ENCODE results near the gene CLDN9.

The CLDN9 gene

DNA sequence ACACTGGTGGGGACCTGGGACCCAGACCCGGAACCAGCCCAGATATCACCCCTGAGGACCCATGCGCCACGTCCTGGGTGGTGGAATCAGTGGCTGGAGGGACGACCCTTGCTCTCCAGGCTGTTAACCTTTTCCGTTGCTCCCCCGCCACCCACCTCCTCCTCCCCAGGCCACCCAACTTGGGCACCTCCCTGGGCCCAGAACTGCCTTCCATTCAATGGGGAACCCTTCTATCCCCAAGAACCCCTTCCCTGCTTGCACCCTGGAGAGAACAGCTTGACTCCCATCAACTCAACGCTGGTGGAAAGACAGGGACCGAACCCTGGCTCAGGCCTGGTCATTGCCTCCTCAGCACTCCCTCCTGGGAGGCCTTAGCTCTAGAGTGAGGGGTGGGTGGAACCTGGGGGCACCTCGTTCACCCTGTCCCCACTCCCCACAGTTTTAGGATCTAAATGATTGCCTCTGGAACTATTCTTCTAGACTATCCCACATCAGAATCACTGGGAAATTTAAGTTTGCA, 47.1 kb downstream of the CLDN9 start:
- no peak for TF ChIP-seq EZH2phosphoT487 (IDR thresholded peaks at IDR 0.05; ENCODE audit: borderline replicate concordance, low read length)
- Histone ChIP-seq H3K9me3 (ENCODE audit: control insufficient read depth, insufficient read depth, low read length) (no peaks in the 10 kb centered on the region), H3K9me2 (replicated peaks; ENCODE audit: control insufficient read depth, low read length) (no peaks in the 10 kb centered on the region), H3F3A (ENCODE audit: control insufficient read depth, insufficient read depth) (0 out of 2 replicates have a peak, but pooled peaks cover 3% of the 10 kb centered on the region), H3K4me1 (ENCODE audit: control insufficient read depth, low read length) (peaks cover 37% of the 10 kb centered on the region), H3K36me3 (ENCODE audit: control insufficient read depth, low read length) (no peaks in the 10 kb centered on the region), H3K27ac (ENCODE audit: low read depth, low read length) (no peak overlapping the region), H3K4me2 (ENCODE audit: low read length) (peak overlapping the region; percentile 88), H3K27me3 (ENCODE audit: control insufficient read depth, low read length) (no peaks in the 10 kb centered on the region), H4K20me1 (ENCODE audit: control insufficient read depth, insufficient read depth, low read depth, low read length) (no peaks in the 10 kb centered on the region), H3K4me3 (ENCODE audit: low read length) (peak overlapping the region; percentile 79), H3K79me2 (ENCODE audit: control insufficient read depth, low read length) (no peaks in the 10 kb centered on the region)

DNA sequence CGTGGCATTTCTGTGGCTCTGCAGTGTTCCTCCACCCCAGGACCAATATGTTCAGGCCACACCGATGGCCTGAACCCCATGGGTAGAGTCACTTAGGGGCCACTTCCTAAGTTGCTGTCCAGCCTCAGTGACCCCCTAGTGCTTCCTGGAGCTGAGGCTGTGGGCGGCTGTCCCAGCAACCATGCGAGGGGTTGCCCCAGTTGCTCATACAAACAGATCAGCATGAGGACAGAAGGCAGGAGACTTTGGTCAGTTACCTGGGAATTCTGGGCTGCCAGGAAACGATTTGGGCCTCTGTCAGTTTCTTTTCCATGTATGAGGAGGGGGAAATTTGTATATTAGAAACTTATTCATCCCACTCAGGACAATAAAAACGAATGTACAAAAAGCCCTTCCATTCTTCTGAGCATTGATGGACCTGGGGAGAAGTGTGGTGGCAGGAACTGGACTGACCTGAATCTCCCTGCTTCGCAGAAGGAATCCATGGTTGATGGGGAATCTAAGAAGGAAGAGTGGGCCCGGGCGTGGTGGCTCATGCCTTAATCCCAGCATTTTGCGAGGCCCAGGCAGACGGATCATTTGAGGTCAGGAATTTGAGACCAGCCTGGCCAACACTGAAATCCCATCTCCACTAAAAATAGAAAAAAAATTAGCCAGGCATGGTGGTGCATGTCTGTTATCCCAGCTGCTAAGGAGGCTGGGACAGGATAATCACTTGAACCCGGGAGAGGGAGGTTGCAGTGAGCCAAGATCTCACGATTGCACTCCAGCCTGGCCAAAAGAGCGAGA, 47.8 kb downstream of the CLDN9 start:
- H3K27ac ChIP-seq (ENCODE audit: low read depth, low read length) = no peak overlapping the region
- H3K79me2 ChIP-seq (ENCODE audit: control insufficient read depth, low read length) = no peaks in the 10 kb centered on the region
- no peaks in the 10 kb centered on the region for H3K27me3 ChIP-seq (ENCODE audit: control insufficient read depth, low read length)
- no peak overlapping the region for H3K4me2 ChIP-seq (ENCODE audit: low read length)
- no peaks in the 10 kb centered on the region for H3K36me3 ChIP-seq (ENCODE audit: control insufficient read depth, low read length)
- H4K20me1 ChIP-seq (ENCODE audit: control insufficient read depth, insufficient read depth, low read depth, low read length) = no peaks in the 10 kb centered on the region
- no peaks in the 10 kb centered on the region for H3K9me2 ChIP-seq (replicated peaks; ENCODE audit: control insufficient read depth, low read length)
- H3K4me1 ChIP-seq (ENCODE audit: control insufficient read depth, low read length) = peaks cover 30% of the 10 kb centered on the region
- TF ChIP-seq EZH2phosphoT487 (IDR thresholded peaks at IDR 0.05; ENCODE audit: borderline replicate concordance, low read length) = no peak
- TF ChIP-seq, protein P1, sequence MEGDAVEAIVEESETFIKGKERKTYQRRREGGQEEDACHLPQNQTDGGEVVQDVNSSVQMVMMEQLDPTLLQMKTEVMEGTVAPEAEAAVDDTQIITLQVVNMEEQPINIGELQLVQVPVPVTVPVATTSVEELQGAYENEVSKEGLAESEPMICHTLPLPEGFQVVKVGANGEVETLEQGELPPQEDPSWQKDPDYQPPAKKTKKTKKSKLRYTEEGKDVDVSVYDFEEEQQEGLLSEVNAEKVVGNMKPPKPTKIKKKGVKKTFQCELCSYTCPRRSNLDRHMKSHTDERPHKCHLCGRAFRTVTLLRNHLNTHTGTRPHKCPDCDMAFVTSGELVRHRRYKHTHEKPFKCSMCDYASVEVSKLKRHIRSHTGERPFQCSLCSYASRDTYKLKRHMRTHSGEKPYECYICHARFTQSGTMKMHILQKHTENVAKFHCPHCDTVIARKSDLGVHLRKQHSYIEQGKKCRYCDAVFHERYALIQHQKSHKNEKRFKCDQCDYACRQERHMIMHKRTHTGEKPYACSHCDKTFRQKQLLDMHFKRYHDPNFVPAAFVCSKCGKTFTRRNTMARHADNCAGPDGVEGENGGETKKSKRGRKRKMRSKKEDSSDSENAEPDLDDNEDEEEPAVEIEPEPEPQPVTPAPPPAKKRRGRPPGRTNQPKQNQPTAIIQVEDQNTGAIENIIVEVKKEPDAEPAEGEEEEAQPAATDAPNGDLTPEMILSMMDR (IDR thresholded peaks at IDR 0.05; ENCODE audit: low read depth, low read length, poor library complexity, severe bottlenecking) = no peak
- no peaks in the 10 kb centered on the region for H3F3A ChIP-seq (ENCODE audit: control insufficient read depth, insufficient read depth)
- no peak overlapping the region for H3K4me3 ChIP-seq (ENCODE audit: low read length)
- H3K9me3 ChIP-seq (ENCODE audit: control insufficient read depth, insufficient read depth, low read length) = no peaks in the 10 kb centered on the region

DNA sequence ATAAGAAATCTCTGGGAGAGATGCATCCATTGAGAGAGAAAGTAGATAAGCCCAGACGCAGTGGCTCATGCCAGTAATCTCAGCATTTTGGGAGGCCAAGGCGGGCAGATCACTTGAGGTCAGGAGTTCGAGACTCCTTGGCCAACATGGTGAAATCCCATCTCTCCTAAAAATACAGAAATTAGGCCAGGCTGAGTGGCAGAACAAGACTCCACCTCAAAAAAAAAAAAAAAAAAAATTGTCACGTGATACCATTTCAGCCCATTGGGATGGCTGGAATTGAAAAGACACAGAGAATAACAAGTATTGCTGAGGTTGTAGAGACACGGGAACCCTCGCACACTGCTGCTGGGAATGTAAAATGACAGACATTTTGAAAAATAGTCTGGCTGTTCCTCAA, 49.8 kb downstream of the CLDN9 start:
- Histone ChIP-seq H3K36me3 (ENCODE audit: control insufficient read depth, low read length) (no peaks in the 10 kb centered on the region), H3K27me3 (ENCODE audit: control insufficient read depth, low read length) (no peaks in the 10 kb centered on the region), H4K20me1 (ENCODE audit: control insufficient read depth, insufficient read depth, low read depth, low read length) (no peaks in the 10 kb centered on the region), H3K9me2 (replicated peaks; ENCODE audit: control insufficient read depth, low read length) (no peaks in the 10 kb centered on the region), H3K4me1 (ENCODE audit: control insufficient read depth, low read length) (peaks cover 11% of the 10 kb centered on the region), H3K27ac (ENCODE audit: low read depth, low read length) (no peak overlapping the region), H3F3A (ENCODE audit: control insufficient read depth, insufficient read depth) (no peaks in the 10 kb centered on the region), H3K4me2 (ENCODE audit: low read length) (no peak overlapping the region), H3K79me2 (ENCODE audit: control insufficient read depth, low read length) (no peaks in the 10 kb centered on the region), H3K4me3 (ENCODE audit: low read length) (no peak overlapping the region), H3K9me3 (ENCODE audit: control insufficient read depth, insufficient read depth, low read length) (no peaks in the 10 kb centered on the region)
- TF ChIP-seq EZH2phosphoT487 (IDR thresholded peaks at IDR 0.05; ENCODE audit: borderline replicate concordance, low read length) = no peak
- TF ChIP-seq, protein P1 (IDR thresholded peaks at IDR 0.05; ENCODE audit: low read depth, low read length, poor library complexity, severe bottlenecking) = no peak
